Gastroesophageal sphincter (tissue), 4 donors: ENCODE results near the gene SPON2. TPM values are rescaled to one million over a fixed set of nuclear protein-coding genes. Genes with fewer than 3 reads are reported as not detected.

Source experiments
- ATAC-seq: fragments of 150-250 bp; one replicate; pipeline ENCODE4 v1.9.1; 2016; ENCODE audit warnings: mild to moderate bottlenecking, moderate library complexity
- H3K27ac ChIP-seq, 4 donors: fragments of 200-600 bp; sonication (generic) in 3 of 4; 1 replicate in 3 of 4; 2 replicates in 1 of 4; pipeline ENCODE4 v1.5.1; 2016 to 2019
- H3K27me3 ChIP-seq: fragments of 200-600 bp; sonication (generic); one replicate; pipeline ENCODE4 v1.5.1; 2019
- H3K36me3 ChIP-seq, 2 donors: fragments of 200-600 bp; sonication (generic); one replicate each; pipeline ENCODE4 v1.5.1; 2019; ENCODE audit warnings: control low read depth in 1 of 2
- H3K4me1 ChIP-seq, 3 donors: fragments of 200-600 bp; sonication (generic); 1 replicate in 2 of 3; 2 replicates in 1 of 3; pipeline ENCODE4 v1.5.1; 2016 to 2019; ENCODE audit warnings: control low read depth in 2 of 3
- H3K4me3 ChIP-seq, 2 donors: fragments of 200-600 bp; sonication (generic); one replicate each; pipeline ENCODE4 v1.5.1; 2019; ENCODE audit warnings: mild to moderate bottlenecking in 1 of 2, moderate library complexity in 1 of 2
- H3K9me3 ChIP-seq, 3 donors: fragments of 200-600 bp; sonication (generic); one replicate each; pipeline ENCODE4 v1.5.1; 2017 to 2019; ENCODE audit warnings: control low read depth in 2 of 3
- EP300 ChIP-seq: sonication (generic); formaldehyde crosslinking; IDR thresholded peaks from one replicate; pipeline ENCODE4 v1.6.1; 2017; ENCODE audit warnings: antibody characterized with exemption, mild to moderate bottlenecking
- POLR2A ChIP-seq, 2 donors: fragments of 450-650 bp; IDR thresholded peaks; one replicate each; pipeline ENCODE4 v1.6.1; 2017; ENCODE audit warnings: antibody characterized with exemption in 2 of 2, mild to moderate bottlenecking in 2 of 2, moderate library complexity in 1 of 2
- POLR2AphosphoS5 ChIP-seq: sonication (generic); formaldehyde crosslinking; IDR thresholded peaks from one replicate; pipeline ENCODE4 v1.6.1; 2017; ENCODE audit warnings: antibody characterized with exemption
- WGBS, 2 donors: methylation state at CpG; one replicate each; pipeline ENCODE4 v1.1.5; 2018; ENCODE audit warnings: low coverage in 1 of 2; 5-methylcytosine and 5-hydroxymethylcytosine counted together
- total RNA-seq, 4 donors: library from RNA; depleted of rRNA; stranded (reverse); fragments of >200 nt; gene quantifications; one replicate each; pipeline ENCODE4 v1.1.0, GENCODE V29; 2016
- TF ChIP-seq, protein P1 (sequence below), 4 experiments: fragments of 200-600 bp in 2 of 4; fragments of 450-650 bp in 2 of 4; sonication (generic) in 1 of 4; IDR thresholded peaks; one replicate each; pipeline ENCODE4 v1.5.1; 2017 to 2019; ENCODE audit warnings: antibody characterized with exemption in 4 of 4, mild to moderate bottlenecking in 2 of 4, moderate library complexity in 2 of 4

The SPON2 gene
- total RNA-seq, 4 donors from 2014 or later: 16.3 to 72.5 (median 55.0) TPM

DNA sequence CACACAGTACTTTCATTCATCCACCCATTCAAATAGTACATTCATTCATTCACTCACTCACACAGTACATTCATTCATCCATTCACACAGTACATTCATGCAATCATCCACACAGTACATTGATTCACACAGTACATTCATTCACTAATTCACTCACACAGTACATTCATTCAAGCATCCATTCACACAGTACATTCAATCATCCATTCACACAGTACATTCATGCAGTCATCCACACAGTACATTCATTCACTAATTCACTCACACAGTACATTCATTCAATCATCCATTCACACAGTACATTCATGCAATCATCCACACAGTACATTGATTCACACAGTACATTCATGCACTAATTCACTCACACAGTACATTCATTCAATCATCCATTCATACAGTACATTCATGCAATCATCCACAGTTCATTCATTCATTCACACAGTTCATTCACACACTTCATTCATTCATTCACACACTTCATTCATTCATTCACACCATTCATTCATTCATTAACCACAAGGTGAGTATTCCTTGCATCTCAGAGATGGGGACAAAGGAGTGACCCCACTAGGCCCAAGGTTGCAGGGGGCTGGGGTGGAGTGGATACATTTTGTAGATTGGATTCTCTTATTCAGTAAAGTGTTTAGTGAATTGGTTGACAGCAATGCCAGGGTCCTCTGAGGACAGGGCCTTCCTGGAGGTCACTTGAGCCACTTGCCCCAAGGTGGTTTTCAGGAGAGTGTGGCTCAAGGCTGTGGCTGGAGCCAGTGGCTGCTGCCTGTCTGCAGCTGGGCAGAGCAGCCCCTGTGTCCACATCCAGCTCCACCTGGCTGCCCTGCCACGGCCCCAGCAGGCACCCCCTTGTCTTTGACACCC is 4.3 kb upstream of the SPON2 start:
- peaks cover 0 to 30% (median 19%) of the 10 kb centered on the region in 3 donors for H3K4me1 ChIP-seq
- no peak for ATAC-seq
- peaks cover 0 to 8% (median 0%) of the 10 kb centered on the region in 3 donors for H3K9me3 ChIP-seq
- H3K27me3 ChIP-seq: peaks cover 25% of the 10 kb centered on the region
- WGBS, 2 donors: no CpG with 5 or more reads among the region's 1 CpG
- TF ChIP-seq POLR2AphosphoS5 (no peak), POLR2A (IDR thresholded peaks at IDR 0.05) (no peak), EP300 (no peak)
- TF ChIP-seq, protein P1, sequence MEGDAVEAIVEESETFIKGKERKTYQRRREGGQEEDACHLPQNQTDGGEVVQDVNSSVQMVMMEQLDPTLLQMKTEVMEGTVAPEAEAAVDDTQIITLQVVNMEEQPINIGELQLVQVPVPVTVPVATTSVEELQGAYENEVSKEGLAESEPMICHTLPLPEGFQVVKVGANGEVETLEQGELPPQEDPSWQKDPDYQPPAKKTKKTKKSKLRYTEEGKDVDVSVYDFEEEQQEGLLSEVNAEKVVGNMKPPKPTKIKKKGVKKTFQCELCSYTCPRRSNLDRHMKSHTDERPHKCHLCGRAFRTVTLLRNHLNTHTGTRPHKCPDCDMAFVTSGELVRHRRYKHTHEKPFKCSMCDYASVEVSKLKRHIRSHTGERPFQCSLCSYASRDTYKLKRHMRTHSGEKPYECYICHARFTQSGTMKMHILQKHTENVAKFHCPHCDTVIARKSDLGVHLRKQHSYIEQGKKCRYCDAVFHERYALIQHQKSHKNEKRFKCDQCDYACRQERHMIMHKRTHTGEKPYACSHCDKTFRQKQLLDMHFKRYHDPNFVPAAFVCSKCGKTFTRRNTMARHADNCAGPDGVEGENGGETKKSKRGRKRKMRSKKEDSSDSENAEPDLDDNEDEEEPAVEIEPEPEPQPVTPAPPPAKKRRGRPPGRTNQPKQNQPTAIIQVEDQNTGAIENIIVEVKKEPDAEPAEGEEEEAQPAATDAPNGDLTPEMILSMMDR (IDR thresholded peaks at IDR 0.05): no peak
- no peak overlapping the region for H3K27ac ChIP-seq
- H3K4me3 ChIP-seq: no peak overlapping the region
- no peaks in the 10 kb centered on the region for H3K36me3 ChIP-seq

- ATAC-seq: no peak
- H3K4me1 ChIP-seq: peaks cover 0 to 39% (median 26%) of the 10 kb centered on the region in 3 donors
Observed at GRCh38 chr4:1175635-1176229, 3.3 kb upstream of the SPON2 start.

DNA sequence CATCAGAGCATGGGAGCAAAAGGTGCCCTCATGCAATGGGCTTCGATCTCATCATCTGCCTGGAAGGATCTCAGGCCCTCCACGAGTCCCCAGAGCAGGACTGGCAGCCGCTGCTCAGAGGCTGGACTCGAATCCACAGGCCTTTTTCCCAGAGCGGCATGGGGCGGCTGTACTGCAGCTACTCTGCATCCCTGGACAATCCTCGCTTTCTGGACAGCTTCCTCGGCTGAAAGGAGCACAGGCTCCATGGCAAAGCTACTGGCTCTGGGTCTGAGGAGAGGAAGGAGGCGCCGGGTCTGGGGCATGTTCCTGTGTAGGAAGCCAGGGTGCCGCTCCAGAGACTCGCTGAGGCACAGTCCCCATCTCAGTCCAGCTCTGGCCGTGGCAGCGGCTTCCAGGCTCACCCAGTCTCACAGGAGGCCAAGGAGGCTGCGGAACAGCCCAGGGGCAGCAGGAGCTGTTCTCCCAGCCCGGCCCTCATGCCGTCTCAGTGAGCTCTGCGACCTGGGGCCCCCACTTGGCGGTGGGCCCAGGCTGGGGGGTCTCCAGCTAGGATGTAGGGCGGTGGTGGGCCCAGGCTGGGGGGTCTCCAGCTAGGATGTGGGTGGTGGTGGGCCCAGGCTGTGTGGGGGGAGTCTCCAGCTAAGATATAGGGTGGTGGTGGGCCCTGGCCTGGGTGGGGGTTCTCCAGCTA is 2.7 kb upstream of the SPON2 start:
- WGBS, 2 donors: 91% methylated on average over 7 of the region's 20 CpGs; no CpG with 5 or more reads in 1 of the 2 donors
- ATAC-seq: no peak
- H3K27ac ChIP-seq: peak overlapping the region in 3 of 4 donors; percentile 29 to 65 (median 51)
- no peaks in the 10 kb centered on the region for H3K36me3 ChIP-seq
- H3K4me1 ChIP-seq: peaks cover 0 to 45% (median 26%) of the 10 kb centered on the region in 3 donors
- peaks cover 41% of the 10 kb centered on the region for H3K27me3 ChIP-seq
- TF ChIP-seq EP300 (no peak), POLR2AphosphoS5 (no peak), POLR2A (IDR thresholded peaks at IDR 0.05) (no peak)
- TF ChIP-seq, protein P1 (IDR thresholded peaks at IDR 0.05): no peak
- no peak overlapping the region for H3K4me3 ChIP-seq
- peaks cover 0 to 5% (median 0%) of the 10 kb centered on the region in 3 donors for H3K9me3 ChIP-seq

More at GRCh38 chr4:1175635-1176229, 3.3 kb upstream of the SPON2 start:
- H3K36me3 ChIP-seq: no peaks in the 10 kb centered on the region
- peaks cover 34% of the 10 kb centered on the region for H3K27me3 ChIP-seq
- H3K27ac ChIP-seq: peak overlapping the region in 3 of 4 donors; percentile 29 to 65 (median 51)
- H3K9me3 ChIP-seq: peaks cover 0 to 8% (median 0%) of the 10 kb centered on the region in 3 donors
- H3K4me3 ChIP-seq: no peak overlapping the region
- no peak for TF ChIP-seq EP300
- TF ChIP-seq POLR2AphosphoS5: no peak
- TF ChIP-seq, protein P1 (IDR thresholded peaks at IDR 0.05): no peak
- no CpG with 5 or more reads among the region's 7 CpGs for WGBS, 2 donors

- 52% methylated on average over 5 of the region's 20 CpGs; no CpG with 5 or more reads in 1 of the 2 donors for WGBS, 2 donors
- peak; percentile 76 for ATAC-seq
- Histone ChIP-seq H3K27me3 (peaks cover 49% of the 10 kb centered on the region), H3K9me3 (no peaks in the 10 kb centered on the region), H3K27ac (peak overlapping the region in 3 of 4 donors; percentile 67 to 81 (median 71)), H3K4me3 (peak overlapping the region in 1 of 2 donors; percentile 54), H3K4me1 (peaks cover 0 to 64% (median 29%) of the 10 kb centered on the region in 3 donors), H3K36me3 (no peaks in the 10 kb centered on the region)
- TF ChIP-seq EP300: no peak
Observed at GRCh38 chr4:1172971-1173757, 781 bp upstream of the SPON2 start.
